NCI-H1048 (cell line): Measurements from ENCODE around the gene CFAP45.

Experiments used
- DNase-seq: peaks from one replicate; lab custom pipeline; 2025; lab: John Stamatoyannopoulos, UW

Gene CFAP45

GRCh38 chr1:159851407-159851806 lies 48.6 kb downstream of the CFAP45 start:
- no peak for DNase-seq

- no peak for DNase-seq
Measured at GRCh38 chr1:159849626-159850366, 50.2 kb downstream of the CFAP45 start.

GRCh38 chr1:159848326-159848725 lies 51.6 kb downstream of the CFAP45 start:
- DNase-seq: no peak

- DNase-seq: no peak
Measured at GRCh38 chr1:159847231-159847630, 52.7 kb downstream of the CFAP45 start.

GRCh38 chr1:159845751-159846629 lies 54.0 kb downstream of the CFAP45 start:
- DNase-seq: no peak

- no peak for DNase-seq
Measured at GRCh38 chr1:159843459-159843858, 56.5 kb downstream of the CFAP45 start.

GRCh38 chr1:159841749-159842148 lies 58.2 kb downstream of the CFAP45 start:
- no peak for DNase-seq

GRCh38 chr1:159839116-159839849 lies 60.7 kb downstream of the CFAP45 start:
- DNase-seq: no peak

- DNase-seq: no peak
Measured at GRCh38 chr1:159838715-159839114, 61.2 kb downstream of the CFAP45 start.

- DNase-seq: no peak
Measured at GRCh38 chr1:159835862-159836525, 64.0 kb downstream of the CFAP45 start.

GRCh38 chr1:159835356-159835755 lies 64.6 kb downstream of the CFAP45 start:
- no peak for DNase-seq

GRCh38 chr1:159832309-159832708 lies 67.7 kb downstream of the CFAP45 start:
- no peak for DNase-seq

- DNase-seq: no peak
Measured at GRCh38 chr1:159831412-159832141, 68.4 kb downstream of the CFAP45 start.

- DNase-seq: no peak
Measured at GRCh38 chr1:159830722-159831121, 69.2 kb downstream of the CFAP45 start.

- no peak for DNase-seq
Measured at GRCh38 chr1:159829822-159830465, 70.0 kb downstream of the CFAP45 start.

- DNase-seq: no peak
Measured at GRCh38 chr1:159829273-159829634, 70.7 kb downstream of the CFAP45 start.

GRCh38 chr1:159828581-159829272 lies 71.2 kb downstream of the CFAP45 start:
- no peak for DNase-seq

GRCh38 chr1:159828176-159828575 lies 71.8 kb downstream of the CFAP45 start:
- no peak for DNase-seq

GRCh38 chr1:159827549-159827948 lies 72.4 kb downstream of the CFAP45 start:
- DNase-seq: no peak

GRCh38 chr1:159827102-159827490 lies 72.9 kb downstream of the CFAP45 start:
- DNase-seq: no peak
